Inflammatory macrophage treated with lipopolysaccharide for 4 hours (primary cell): ENCODE results near the gene SPATA31C1.
"Not testable (repeated sequence)": the region's sequence is repeated elsewhere in the genome, so short reads cannot be mapped to it uniquely, and the experiment has no call there.

ENCODE experiments used
- DNase-seq: peaks from one replicate; pipeline ENCODE4 v3.0.0-alpha.2; 2020

SPATA31C1 gene

DNA sequence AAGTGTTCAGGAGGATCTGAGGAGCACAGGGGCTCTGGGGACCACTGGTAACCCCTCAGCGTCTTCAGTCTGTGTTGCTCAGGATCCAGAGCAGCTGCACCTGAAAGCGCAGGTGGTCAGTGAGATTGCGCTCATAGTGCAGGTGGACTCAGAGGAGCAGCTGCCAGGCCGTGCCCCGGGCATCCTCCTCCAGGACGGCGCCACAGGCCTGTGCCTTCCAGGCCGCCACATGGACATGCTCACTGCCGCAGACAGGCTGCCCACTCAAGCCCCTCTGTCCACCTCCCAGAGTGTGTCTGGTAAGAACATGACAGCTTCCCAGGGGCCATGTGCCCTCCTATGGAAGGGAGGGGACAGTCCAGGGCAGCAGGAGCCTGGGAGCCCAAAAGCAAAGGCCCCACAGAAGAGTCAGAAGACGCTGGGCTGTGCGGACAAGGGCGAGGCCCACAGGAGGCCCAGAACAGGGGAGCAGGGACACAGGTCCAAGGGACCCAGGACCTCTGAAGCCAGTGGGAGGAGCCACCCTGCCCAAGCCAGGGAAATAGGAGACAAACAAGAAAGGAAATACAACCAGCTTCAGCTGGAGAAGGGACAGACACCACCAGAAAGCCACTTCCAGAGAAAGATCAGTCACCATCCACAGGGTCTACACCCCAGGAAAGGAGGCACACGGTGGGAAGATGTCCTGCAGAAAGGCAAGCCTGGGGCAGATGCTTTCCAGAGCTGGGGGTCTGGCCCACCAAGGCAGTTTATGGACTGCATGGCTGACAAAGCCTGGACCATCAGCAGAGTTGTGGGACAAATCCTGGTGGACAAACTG is 29.9 kb upstream of the SPATA31C1 start:
- no peak for DNase-seq

GRCh38 chr9:87888501-87888900 is 29.3 kb upstream of the SPATA31C1 start:
- DNase-seq, result no peak

DNA sequence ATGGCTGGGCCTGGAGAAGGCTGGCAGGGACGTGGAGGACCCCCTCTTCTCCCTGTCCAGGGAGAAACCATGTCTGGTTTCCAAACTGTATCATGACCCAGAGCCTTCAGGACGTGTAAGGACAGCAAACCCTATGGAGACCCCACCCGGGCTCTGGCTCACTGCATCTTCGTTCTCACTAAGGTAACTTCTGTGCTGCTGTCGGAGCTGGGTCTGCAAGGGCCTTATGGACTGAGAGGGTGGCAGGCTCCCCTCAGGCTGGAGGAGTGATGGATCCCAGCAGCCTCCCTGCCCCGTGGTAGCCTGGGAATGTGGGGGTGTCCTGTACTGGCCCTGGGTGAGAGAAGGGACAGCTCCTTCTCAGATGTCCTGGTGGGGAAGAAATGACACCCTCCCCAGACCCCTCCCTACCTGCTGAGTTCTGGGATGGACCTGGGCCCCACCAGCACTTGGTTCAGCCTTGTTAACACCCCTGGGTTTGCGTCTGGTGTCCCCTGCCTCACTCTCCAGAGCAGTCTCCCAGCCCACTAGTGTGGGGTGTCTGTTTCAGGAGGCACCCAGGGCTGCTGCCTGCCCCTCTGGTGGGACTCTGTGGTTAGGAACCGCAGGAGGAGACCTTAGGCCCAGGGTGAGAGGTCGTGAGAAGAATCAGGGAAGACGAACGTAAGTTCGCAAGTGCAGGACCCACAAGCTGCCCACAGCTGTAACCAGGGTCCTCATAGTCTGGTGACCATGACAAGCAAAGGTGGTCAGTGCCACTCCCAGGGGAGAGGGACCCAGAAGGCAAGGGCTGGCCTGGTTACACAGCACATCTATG is 28.5 kb upstream of the SPATA31C1 start:
- DNase-seq, result no peak

DNA sequence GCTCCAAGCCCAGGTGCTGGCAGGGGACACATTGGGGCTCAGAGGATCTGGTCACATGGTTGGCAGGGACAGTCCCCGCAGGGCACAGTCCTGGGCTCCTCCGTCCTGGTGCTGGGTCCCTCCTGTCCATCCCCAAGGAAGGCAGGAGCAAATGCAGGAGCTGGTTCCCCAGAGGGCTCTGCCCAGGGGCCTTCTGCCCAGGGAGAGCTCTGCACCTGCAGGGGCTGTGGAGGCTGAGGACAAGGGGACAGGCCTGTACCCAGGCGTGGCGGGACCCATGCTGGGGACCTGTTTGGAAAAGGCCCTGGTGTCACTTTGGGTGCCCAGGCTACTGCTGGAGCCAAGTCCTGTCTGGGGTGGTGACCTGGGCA is 27.9 kb upstream of the SPATA31C1 start:
- no peak for DNase-seq

- DNase-seq, result no peak
Observed at GRCh38 chr9:87890837-87891236, 26.9 kb upstream of the SPATA31C1 start.

GRCh38 chr9:87891754-87892153 is 26.0 kb upstream of the SPATA31C1 start:
- no peak for DNase-seq

DNA sequence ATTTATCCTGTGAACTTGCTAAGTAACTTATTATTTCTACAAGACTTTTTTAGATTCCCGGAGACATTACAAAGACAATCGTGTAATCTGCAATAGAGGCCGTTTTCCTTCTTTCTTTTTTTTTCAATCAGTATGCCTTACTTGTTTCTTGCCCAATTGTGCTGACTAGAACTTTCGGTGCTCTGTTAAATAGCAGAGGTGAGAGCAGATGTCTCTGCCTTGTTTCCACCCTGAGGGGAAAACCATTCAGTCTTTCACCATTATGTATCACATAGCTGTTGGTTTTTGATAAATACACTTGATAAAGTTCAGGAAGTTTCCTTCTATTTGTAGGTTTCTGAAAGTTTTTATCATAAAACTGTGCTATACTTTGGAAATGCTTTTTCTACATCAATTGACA is 24.8 kb upstream of the SPATA31C1 start:
- no peak for DNase-seq

DNA sequence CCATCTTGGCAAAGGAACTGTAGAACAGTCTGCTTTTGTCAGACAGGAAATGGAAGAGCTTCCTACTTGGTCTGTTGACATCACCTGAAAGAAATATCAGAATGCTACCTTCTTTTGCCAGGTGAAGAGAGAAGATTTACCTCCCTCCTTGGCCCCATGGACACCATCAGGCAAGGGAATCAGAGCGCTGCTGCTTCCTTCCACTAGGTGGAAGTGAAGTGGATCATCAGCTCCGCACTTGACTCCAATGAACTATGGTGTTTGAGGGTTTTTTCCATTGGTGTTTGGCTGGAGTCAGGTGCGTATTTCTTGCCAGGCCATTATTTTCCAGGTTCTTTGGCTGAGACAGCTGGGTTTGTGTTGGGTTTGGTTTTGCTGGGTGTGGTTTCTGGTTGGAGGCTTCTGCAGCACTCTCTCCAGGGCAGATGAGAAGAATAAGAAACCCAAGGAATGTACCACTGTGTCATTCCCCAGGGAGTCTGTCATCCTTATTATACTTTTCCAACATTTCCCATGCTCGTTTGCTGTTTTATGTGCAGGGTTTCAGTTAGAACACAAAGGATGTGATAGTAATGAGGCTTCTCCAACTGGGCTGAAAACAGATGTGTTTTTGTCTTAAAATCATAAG is 22.6 kb upstream of the SPATA31C1 start:
- DNase-seq, result no peak

- no peak for DNase-seq
Observed at GRCh38 chr9:87896891-87897290, 20.9 kb upstream of the SPATA31C1 start.

- DNase-seq, result no peak
Observed at GRCh38 chr9:87898151-87898550, 19.6 kb upstream of the SPATA31C1 start.

GRCh38 chr9:87902371-87902770 is 15.4 kb upstream of the SPATA31C1 start:
- DNase-seq, result not testable (repeated sequence)

DNA sequence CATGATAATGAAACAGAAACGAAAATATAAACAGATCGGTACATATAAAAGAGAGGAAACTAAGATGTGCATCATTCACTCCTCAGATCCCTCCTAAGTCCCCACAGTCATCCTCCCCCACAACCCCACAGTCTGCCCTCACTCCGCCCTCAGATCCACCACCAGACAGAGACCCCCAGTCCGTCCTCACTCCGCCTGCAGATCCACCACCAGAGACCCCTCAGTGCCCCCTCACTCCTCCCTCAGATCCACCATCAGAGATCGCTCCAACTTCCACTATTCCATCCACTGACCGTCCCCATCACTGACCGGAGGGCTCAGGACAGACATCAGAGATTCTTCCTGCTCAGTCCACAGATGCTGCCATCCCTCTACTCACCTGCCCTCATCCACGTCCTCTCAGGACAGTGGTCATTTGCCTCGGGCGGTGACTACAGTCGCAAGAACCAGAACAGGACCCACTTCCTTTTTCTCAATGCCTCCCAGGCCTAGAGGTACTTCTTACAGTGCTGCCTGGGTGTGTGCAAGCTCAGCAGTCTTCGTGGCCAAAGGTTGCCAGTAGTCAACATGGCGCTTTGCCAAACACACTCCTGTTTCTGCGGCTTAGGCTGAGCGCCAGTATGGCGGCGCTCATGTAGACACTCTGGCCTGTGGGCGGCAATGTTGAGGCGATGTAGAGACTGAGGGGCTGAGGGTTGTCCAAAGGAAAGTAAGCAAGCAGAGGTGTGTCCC is 8.3 kb upstream of the SPATA31C1 start:
- no peak for DNase-seq

DNA sequence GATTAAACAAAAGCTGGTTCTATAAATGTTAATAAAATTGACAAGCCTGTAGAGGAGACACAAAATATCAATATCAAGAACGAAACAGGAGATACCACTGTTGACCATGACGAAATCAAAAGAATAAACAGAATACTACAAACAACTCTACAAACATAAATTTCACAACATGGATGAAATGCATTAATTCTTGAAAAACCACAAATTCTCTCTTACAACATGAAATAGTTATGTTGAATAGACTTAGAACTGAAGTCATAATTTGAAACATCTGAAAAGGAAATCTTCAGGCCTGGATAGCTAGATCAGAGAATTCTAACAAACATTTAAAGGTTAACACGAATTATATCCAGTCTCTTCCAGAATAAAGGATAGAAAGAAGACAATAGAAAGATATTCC is 6.9 kb upstream of the SPATA31C1 start:
- no peak for DNase-seq

GRCh38 chr9:87919013-87919412 is 1.3 kb downstream of the SPATA31C1 start:
- not testable (repeated sequence) for DNase-seq

- DNase-seq, result not testable (repeated sequence)
Observed at GRCh38 chr9:87921561-87921960, 3.8 kb downstream of the SPATA31C1 start.

DNA sequence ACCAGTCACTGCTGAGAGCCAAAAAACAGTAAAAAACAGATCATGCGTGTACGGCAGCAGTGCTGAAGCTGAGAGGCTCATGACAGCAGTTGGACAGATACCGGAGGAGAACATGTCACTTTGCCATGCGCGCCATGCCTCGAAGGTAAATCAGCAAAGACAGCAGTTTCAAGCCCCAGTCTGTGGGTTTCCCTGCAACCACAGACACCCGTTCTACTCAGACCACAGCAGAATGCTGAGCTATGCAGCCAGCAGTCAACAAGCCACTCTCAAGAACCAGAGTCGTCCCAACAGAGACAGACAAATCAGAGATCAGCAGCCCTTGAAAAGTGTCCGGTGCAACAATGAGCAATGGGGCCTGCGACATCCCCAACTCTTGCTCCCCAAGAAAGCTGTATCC is 5.2 kb downstream of the SPATA31C1 start:
- not testable (repeated sequence) for DNase-seq

GRCh38 chr9:87924851-87925250 is 7.1 kb downstream of the SPATA31C1 start:
- DNase-seq, result not testable (repeated sequence)

DNA sequence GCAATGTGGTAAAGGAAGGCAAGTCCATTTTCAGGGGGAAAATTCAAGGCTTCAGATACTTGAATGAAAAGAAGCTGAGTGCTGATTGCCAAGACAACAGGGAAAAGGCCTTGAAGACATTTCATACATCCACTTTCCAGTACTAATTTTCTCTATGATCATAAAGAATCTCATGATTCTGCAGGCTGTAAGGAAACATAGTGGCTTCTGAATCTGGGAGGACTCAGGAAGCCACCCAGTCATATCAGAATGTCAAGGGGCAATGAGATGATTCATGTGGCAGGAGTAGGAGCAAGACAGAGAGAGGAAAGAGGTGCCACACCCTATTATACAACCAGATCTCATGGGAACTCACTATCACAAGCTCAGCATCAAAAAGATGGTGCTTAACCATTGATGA is 11.4 kb downstream of the SPATA31C1 start:
- not testable (repeated sequence) for DNase-seq

DNA sequence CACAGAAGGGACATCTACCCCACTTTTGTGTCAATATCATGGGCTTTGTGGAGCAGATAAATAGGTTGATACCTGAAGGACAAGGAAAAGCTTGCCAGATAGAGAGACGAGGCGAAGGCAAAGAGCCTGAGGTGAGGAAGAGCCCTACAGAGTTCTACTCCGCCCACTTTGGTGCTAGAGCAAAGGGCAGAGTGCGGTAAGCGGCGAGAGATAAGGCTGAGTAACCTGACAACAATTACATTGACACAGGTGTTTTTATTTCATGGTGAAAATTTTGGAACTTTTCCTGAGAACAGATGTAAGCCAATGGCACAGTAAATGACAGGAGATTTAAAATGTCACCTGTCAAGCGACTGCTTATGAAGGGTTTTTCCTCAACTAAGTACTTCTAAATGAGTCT is 16.7 kb downstream of the SPATA31C1 start:
- not testable (repeated sequence) for DNase-seq

DNA sequence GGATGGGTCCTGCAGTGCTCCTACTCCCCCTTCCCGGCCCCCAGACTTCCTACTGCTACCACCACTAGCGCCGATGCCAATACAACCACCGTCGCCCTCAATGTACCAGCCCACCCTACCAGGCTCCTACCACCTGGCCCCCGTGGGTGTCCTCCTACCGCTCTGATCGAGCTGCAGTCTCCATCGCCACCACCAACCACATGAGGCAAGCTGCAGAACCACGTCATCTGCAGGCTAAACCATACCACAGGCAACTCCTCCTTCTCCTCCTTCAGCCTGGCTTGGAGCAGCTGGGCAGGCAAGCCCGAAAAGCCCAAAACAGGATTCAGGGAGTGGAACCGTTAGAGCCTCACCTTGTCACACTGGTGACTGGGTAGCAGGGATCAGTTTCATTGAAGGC is 19.6 kb downstream of the SPATA31C1 start:
- not testable (repeated sequence) for DNase-seq

- DNase-seq, result not testable (repeated sequence)
Observed at GRCh38 chr9:87937918-87938317, 20.2 kb downstream of the SPATA31C1 start.

GRCh38 chr9:87938336-87938735 is 20.6 kb downstream of the SPATA31C1 start:
- DNase-seq, result not testable (repeated sequence)

DNA sequence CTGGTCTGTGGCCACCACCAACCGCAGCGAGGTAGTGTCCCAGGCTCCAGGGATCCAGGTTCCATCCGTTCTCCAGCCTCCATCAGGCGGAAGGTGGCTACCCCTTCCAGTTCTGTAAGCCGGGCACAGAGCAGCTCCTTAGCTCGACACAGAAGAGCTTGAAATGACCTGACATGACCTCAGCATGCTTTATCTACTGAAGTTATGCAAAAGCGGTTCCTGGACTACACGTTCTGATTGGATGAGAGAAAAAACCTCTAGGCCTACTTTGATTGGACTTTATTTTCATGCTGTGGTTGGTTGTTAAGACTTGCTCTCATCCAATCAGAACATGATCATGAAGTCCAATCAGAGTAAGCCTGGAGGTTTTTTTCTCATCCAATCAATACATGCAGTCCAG is 21.3 kb downstream of the SPATA31C1 start:
- DNase-seq, result not testable (repeated sequence)
